Left ventricle myocardium inferior (tissue), 1 donor: Measurements from ENCODE around the gene TGFB1. TPM values are rescaled to one million over a fixed set of nuclear protein-coding genes. Genes with fewer than 3 reads are reported as not detected.

Experiments
- DNase-seq: peaks from one replicate; pipeline ENCODE4 v3.0.0-alpha.2; 2020
- H3K27ac ChIP-seq: fragments of 200-600 bp; replicated peaks from 2 replicates; pipeline ENCODE4 v1.8.0; 2021
- H3K27me3 ChIP-seq: fragments of 200-600 bp; 2 replicates; pipeline ENCODE4 v1.8.0; 2021; ENCODE audit warnings: low read depth
- H3K36me3 ChIP-seq: fragments of 200-600 bp; 2 replicates; pipeline ENCODE4 v1.8.0; 2021
- H3K4me1 ChIP-seq: fragments of 200-600 bp; 2 replicates; pipeline ENCODE4 v1.8.0; 2021
- H3K4me3 ChIP-seq: fragments of 200-600 bp; 2 replicates; pipeline ENCODE4 v1.8.0; 2021; ENCODE audit warnings: mild to moderate bottlenecking, moderate library complexity
- H3K9me3 ChIP-seq: fragments of 200-600 bp; replicated peaks from 2 replicates; pipeline ENCODE4 v1.8.0; 2021
- CTCF ChIP-seq: fragments of 200-600 bp; IDR thresholded peaks from 2 replicates; pipeline ENCODE4 v1.8.0; 2021; ENCODE audit warnings: antibody characterized with exemption, mild to moderate bottlenecking, borderline replicate concordance
- intact Hi-C: fragments of 100-400 bp; cut with micrococcal nuclease; formaldehyde crosslinking; loops from one replicate; pipeline ENCODE4 v1.11.0; 2022
- total RNA-seq: library from RNA; stranded (reverse); fragmentation: NEBNext Ultra II Directional; extraction: Animal tissue kit (Norgen Biotek cat#: 25700); gene quantifications from one replicate; pipeline ENCODE4 v1.2.1, GENCODE V29; 2021
- donor health status: DM: no; HTN: yes; CAD: no; lungs with severe emphysema.

Gene TGFB1
- total RNA-seq, 1 donor from 2014 or later = 14.9 TPM

- Histone ChIP-seq H3K4me3 (peak overlapping the region; percentile 99), H3K4me1 (peaks cover 74% of the 10 kb centered on the region), H3K36me3 (peaks cover 5% of the 10 kb centered on the region), H3K9me3 (no peaks in the 10 kb centered on the region), H3K27me3 (no peaks in the 10 kb centered on the region), H3K27ac (peak overlapping the region; percentile 96)
- no peak for DNase-seq
- TF ChIP-seq CTCF = no peak
- intact Hi-C loops = no loop called here
These were observed 44.9 kb upstream of the TGFB1 start for GRCh38 chr19:41398598-41398997.

GRCh38 chr19:41398050-41398418 is 44.3 kb upstream of the TGFB1 start:
- Histone ChIP-seq H3K27ac (peak overlapping the region; percentile 96), H3K36me3 (peaks cover 5% of the 10 kb centered on the region), H3K4me1 (peaks cover 68% of the 10 kb centered on the region), H3K9me3 (no peaks in the 10 kb centered on the region), H3K4me3 (peak overlapping the region; percentile 99), H3K27me3 (no peaks in the 10 kb centered on the region)
- no peak for DNase-seq
- no peak for TF ChIP-seq CTCF
- intact Hi-C loops = no loop called here

DNA sequence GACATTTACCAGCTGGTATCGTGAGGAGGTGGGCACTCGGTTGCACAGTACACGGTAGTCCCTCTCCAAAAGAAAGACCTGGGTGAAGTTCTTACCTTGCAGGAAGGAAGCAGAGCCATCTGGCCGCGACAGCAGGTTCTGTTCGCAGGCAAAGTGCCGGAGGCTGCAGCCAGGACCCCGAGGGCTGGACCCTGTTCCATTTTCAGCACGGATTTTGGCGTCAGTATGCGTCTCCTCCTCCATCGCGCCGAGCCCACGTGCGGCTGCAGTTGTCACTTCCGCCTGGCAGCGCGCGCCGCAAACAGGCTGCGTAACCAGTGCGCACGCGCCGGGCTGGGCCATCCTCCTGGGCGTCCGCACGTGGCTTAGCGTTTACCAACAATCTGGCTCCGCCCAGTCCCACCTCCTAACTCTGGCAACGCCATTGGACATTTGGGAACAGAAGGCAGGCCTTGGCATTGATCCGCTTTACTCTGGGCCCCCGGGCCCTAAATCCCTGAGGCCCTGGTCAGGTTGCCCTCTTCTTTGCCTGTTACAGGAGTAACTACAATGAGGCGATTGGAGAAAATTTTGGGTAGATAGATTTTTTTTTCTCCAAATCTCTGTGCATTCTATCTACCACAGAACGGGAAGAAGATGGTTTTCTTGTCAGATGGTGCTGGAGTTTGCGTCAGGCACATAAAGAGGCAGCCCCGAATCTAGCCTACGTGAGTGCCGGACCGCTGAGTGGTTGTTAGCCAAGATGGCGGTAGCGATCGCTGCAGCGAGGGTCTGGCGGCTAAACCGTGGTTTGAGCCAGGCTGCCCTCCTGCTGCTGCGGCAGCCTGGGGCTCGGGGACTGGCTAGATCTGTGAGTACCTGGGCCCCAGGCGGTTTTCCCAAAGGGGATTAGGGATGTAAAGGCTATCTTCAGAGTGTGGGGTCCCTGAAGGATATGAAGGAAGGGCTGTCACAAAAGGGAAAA is 43.6 kb upstream of the TGFB1 start, which contains the start of the genes BCKDHA and EXOSC5:
Gene BCKDHA, plus strand, starts transcription at position 733 of the 964 bp plus-strand sequence. Its CDS starts 10 bp downstream, at position 743.
Gene EXOSC5, minus strand, starts transcription at position 274 of the 964 bp plus-strand sequence. Its CDS starts 31 bp downstream, at position 243.
- Histone ChIP-seq H3K9me3 (no peaks in the 10 kb centered on the region), H3K4me1 (peaks cover 68% of the 10 kb centered on the region), H3K27ac (peak within 1 kb of the TSS; percentile 96), H3K36me3 (peaks cover 5% of the 10 kb centered on the region), H3K27me3 (no peaks in the 10 kb centered on the region), H3K4me3 (peak within 1 kb of the TSS; percentile 99)
- intact Hi-C loops = no loop called here
- peak; percentile 9 for TF ChIP-seq CTCF
- peak; percentile 99 for DNase-seq

- Histone ChIP-seq H3K4me3 (no peak overlapping the region), H3K36me3 (peaks cover 24% of the 10 kb centered on the region), H3K4me1 (peaks cover 48% of the 10 kb centered on the region), H3K27me3 (no peaks in the 10 kb centered on the region), H3K27ac (no peak overlapping the region), H3K9me3 (no peaks in the 10 kb centered on the region)
- intact Hi-C loops = no loop called here
- TF ChIP-seq CTCF = no peak
- no peak for DNase-seq
These were observed 41.6 kb upstream of the TGFB1 start for GRCh38 chr19:41395355-41395754.

- no peak for TF ChIP-seq CTCF
- intact Hi-C loops = no loop called here
- Histone ChIP-seq H3K4me3 (no peak overlapping the region), H3K27ac (peak overlapping the region; percentile 51), H3K9me3 (no peaks in the 10 kb centered on the region), H3K36me3 (peaks cover 45% of the 10 kb centered on the region), H3K27me3 (no peaks in the 10 kb centered on the region), H3K4me1 (peaks cover 22% of the 10 kb centered on the region)
- DNase-seq = peak; percentile 24
These were observed 39.1 kb upstream of the TGFB1 start for GRCh38 chr19:41392775-41393174.
